Esophagus muscularis mucosa (tissue), 4 donors: Measurements from ENCODE around the gene ATRN. TPM values are rescaled to one million over a fixed set of nuclear protein-coding genes. Genes with fewer than 3 reads are reported as not detected.

ENCODE experiments used
- DNase-seq: peaks from one replicate; pipeline ENCODE4 v3.0.0-alpha.2; 2017; ENCODE audit errors: extremely low spot score
- H3K27ac ChIP-seq, 4 donors: fragments of 200-600 bp; sonication (generic); replicated peaks in 1 of 4; 1 replicate in 3 of 4; 2 replicates in 1 of 4; pipeline ENCODE4 v1.5.1; 2016 to 2019; ENCODE audit warnings: mild to moderate bottlenecking in 1 of 4
- H3K27me3 ChIP-seq, 4 donors: fragments of 200-600 bp; sonication (generic); one replicate each; pipeline versions ENCODE4 v1.5.1 to v1.6.0; 2016 to 2019
- H3K36me3 ChIP-seq, 4 donors: fragments of 200-600 bp; sonication (generic); one replicate each; pipeline ENCODE4 v1.5.1; 2016 to 2019
- H3K4me1 ChIP-seq, 4 donors: fragments of 200-600 bp; sonication (generic); one replicate each; pipeline ENCODE4 v1.5.1; 2016 to 2019
- H3K4me3 ChIP-seq, 4 donors: fragments of 200-600 bp; sonication (generic); 1 replicate in 2 of 4; 2 replicates in 2 of 4; pipeline ENCODE4 v1.5.1; 2016 to 2019; ENCODE audit warnings: mild to moderate bottlenecking in 4 of 4, moderate library complexity in 1 of 4
- H3K9me3 ChIP-seq, 4 donors: fragments of 200-600 bp; sonication (generic); 1 replicate in 3 of 4; 2 replicates in 1 of 4; pipeline ENCODE4 v1.5.1; 2016 to 2019
- EP300 ChIP-seq: sonication (generic); formaldehyde crosslinking; IDR thresholded peaks from one replicate; pipeline ENCODE4 v1.6.1; 2017; ENCODE audit warnings: antibody characterized with exemption
- POLR2A ChIP-seq: fragments of 450-650 bp; IDR thresholded peaks from one replicate; pipeline ENCODE4 v1.6.1; 2017; ENCODE audit warnings: antibody characterized with exemption, moderate library complexity, mild to moderate bottlenecking, low read depth
- POLR2AphosphoS5 ChIP-seq, 2 donors: sonication (generic); formaldehyde crosslinking; IDR thresholded peaks; one replicate each; pipeline ENCODE4 v1.6.1; 2017; ENCODE audit warnings: antibody characterized with exemption in 2 of 2
- WGBS: methylation state at CpG from one replicate; pipeline ENCODE4 v1.1.5; 2018; 5-methylcytosine and 5-hydroxymethylcytosine counted together
- intact Hi-C: fragments of 100-400 bp; cut with DNase I; formaldehyde crosslinking; loops from one replicate; pipeline ENCODE4 v1.15.1; 2023
- total RNA-seq, 4 donors: library from RNA; depleted of rRNA; stranded (reverse); fragments of >200 nt; gene quantifications; one replicate each; pipeline versions ENCODE4 v1.1.0 to v1.2.1, GENCODE V29; 2016
- TF ChIP-seq, protein P1 (sequence below), 3 experiments: fragments of 200-600 bp in 2 of 3; fragments of 450-650 bp in 1 of 3; sonication (generic) in 2 of 3; IDR thresholded peaks; one replicate each; pipeline ENCODE4 v1.5.1; 2017 to 2019; ENCODE audit warnings: antibody characterized with exemption in 3 of 3, mild to moderate bottlenecking in 2 of 3, moderate library complexity in 1 of 3

Gene ATRN
- total RNA-seq, 4 donors from 2014 or later, result 14.1 to 19.1 (median 18.0) TPM

DNA sequence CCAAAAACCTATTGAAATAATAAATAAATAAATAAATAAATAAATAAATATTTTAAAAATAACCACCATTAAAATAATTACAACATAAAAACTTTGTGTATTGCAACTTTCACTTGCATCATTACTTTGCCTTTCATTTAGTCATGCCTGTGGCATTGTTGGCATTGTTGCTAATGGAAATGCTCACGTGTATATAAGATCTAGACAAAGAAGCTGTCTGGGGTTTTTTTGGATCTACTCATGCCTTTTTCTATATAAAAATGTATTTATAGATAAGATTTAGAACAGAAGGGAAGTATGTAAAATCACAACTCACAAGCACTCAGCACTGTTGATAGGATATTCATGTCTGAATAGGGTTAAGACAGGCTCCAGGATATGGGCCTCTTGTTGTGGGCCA is 164.5 kb downstream of the ATRN start:
- no peaks in the 10 kb centered on the region for H3K27me3 ChIP-seq
- DNase-seq, result no peak
- TF ChIP-seq POLR2AphosphoS5 (IDR thresholded peaks at IDR 0.05) (no peak), EP300 (no peak), POLR2A (no peak)
- TF ChIP-seq, protein P1, sequence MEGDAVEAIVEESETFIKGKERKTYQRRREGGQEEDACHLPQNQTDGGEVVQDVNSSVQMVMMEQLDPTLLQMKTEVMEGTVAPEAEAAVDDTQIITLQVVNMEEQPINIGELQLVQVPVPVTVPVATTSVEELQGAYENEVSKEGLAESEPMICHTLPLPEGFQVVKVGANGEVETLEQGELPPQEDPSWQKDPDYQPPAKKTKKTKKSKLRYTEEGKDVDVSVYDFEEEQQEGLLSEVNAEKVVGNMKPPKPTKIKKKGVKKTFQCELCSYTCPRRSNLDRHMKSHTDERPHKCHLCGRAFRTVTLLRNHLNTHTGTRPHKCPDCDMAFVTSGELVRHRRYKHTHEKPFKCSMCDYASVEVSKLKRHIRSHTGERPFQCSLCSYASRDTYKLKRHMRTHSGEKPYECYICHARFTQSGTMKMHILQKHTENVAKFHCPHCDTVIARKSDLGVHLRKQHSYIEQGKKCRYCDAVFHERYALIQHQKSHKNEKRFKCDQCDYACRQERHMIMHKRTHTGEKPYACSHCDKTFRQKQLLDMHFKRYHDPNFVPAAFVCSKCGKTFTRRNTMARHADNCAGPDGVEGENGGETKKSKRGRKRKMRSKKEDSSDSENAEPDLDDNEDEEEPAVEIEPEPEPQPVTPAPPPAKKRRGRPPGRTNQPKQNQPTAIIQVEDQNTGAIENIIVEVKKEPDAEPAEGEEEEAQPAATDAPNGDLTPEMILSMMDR (IDR thresholded peaks at IDR 0.05), result no peak
- intact Hi-C loops, result no loop called here
- no peaks in the 10 kb centered on the region for H3K4me1 ChIP-seq
- no peak overlapping the region for H3K27ac ChIP-seq
- H3K4me3 ChIP-seq, result no peak overlapping the region
- WGBS, result 87% methylated on average over 1 of the region's 1 CpG
- peaks cover 0 to 35% (median 12%) of the 10 kb centered on the region in 4 donors for H3K36me3 ChIP-seq
- no peaks in the 10 kb centered on the region for H3K9me3 ChIP-seq

DNA sequence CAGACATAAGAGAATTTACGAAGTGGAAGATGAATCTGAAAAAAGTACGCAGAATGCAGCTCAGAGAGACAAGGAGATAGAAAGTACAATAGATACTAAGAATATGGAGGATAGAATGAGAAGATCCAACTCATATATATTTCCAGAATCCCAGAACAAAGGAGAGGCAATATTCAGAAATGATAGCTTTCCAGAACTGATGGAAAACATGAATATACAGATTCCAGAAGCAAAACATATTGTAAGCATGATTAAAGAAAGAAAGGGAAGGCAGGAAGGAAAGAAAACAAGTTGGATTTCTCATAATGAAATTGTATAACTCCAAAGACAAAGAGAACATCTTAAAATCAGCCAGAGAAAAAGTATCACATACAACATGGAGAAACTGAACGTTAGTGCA is 169.4 kb downstream of the ATRN start:
- Histone ChIP-seq H3K27ac (no peak overlapping the region), H3K4me3 (no peak overlapping the region), H3K27me3 (no peaks in the 10 kb centered on the region), H3K36me3 (peaks cover 9 to 44% (median 34%) of the 10 kb centered on the region in 4 donors), H3K9me3 (no peaks in the 10 kb centered on the region), H3K4me1 (no peaks in the 10 kb centered on the region)
- intact Hi-C loops, result no loop called here
- 97% methylated on average over 3 of the region's 3 CpGs for WGBS
- no peak for TF ChIP-seq EP300
- no peak for TF ChIP-seq POLR2A
- no peak for TF ChIP-seq POLR2AphosphoS5 (IDR thresholded peaks at IDR 0.05)
- TF ChIP-seq, protein P1 (IDR thresholded peaks at IDR 0.05), result no peak
- no peak for DNase-seq

DNA sequence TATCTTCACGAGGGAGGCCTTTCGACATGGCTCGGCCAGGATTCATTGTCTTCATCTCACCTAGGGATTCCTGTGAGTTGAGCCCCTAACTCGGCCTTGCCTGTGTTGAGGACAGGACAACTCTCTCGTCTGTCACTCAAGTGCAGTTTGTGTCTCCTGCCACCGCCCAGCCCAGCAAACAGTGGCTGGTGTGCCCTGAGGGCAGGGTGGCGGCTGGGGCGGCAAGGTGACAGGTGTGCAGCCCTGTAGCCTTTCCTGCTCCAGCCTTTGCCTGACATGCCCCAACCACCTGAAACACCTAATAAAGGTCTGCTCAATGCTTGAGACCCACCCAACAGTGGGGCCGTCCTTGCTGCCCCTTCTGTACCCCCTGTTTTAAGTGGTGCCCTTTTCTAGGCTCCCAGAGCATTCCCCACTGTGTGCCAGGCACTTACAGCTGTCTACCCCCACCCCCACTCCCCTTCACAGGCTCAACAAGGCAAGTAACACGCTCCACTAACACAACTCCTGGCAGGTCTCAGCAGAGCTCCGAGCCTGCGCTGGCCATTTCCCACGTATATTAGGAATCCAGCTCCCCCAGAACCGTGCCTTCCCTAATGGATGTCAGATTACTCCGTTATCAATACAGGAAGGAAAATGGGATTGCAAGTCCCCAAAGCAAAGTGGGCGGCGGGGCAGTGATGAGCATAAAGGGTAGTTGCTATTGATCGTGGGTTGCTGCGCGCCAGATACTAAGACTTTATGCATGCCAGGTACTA is 174.7 kb downstream of the ATRN start:
- 97% methylated on average over 17 of the region's 20 CpGs for WGBS
- Histone ChIP-seq H3K4me1 (peaks cover 0 to 6% (median 0%) of the 10 kb centered on the region in 4 donors), H3K36me3 (peaks cover 20 to 76% (median 58%) of the 10 kb centered on the region in 4 donors), H3K27me3 (no peaks in the 10 kb centered on the region), H3K27ac (no peak overlapping the region), H3K9me3 (no peaks in the 10 kb centered on the region), H3K4me3 (no peak overlapping the region)
- DNase-seq, result no peak
- intact Hi-C loops, result no loop called here
- TF ChIP-seq EP300 (no peak), POLR2AphosphoS5 (IDR thresholded peaks at IDR 0.05) (no peak), POLR2A (no peak)
- TF ChIP-seq, protein P1 (IDR thresholded peaks at IDR 0.05), result no peak

DNA sequence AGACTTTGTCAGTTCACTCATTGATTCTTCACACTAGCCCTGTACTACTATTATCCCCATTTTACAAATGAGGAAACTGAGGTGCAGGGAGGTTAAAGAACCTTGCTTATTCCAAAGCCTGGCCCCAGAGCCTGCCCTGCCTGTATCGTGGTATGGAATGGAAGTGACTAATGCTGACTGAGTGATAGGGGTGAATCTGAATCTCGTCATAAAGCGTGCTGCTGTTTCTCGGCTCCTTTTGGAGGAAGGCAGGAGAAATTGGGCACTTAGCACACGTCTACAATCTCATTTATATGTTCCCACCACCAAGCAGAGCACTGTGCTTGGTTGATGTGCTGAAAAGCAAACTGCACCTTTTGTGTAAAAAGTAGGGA is 175.2 kb downstream of the ATRN start:
- no peak overlapping the region for H3K27ac ChIP-seq
- 77% methylated on average over 5 of the region's 5 CpGs for WGBS
- no peak overlapping the region for H3K4me3 ChIP-seq
- intact Hi-C loops, result no loop called here
- H3K36me3 ChIP-seq, result peaks cover 20 to 76% (median 56%) of the 10 kb centered on the region in 4 donors
- TF ChIP-seq POLR2AphosphoS5 (IDR thresholded peaks at IDR 0.05), result no peak
- TF ChIP-seq, protein P1 (IDR thresholded peaks at IDR 0.05), result no peak
- no peak for TF ChIP-seq EP300
- TF ChIP-seq POLR2A, result no peak
- no peak for DNase-seq
- H3K9me3 ChIP-seq, result no peaks in the 10 kb centered on the region
- no peaks in the 10 kb centered on the region for H3K27me3 ChIP-seq
- peaks cover 0 to 6% (median 0%) of the 10 kb centered on the region in 4 donors for H3K4me1 ChIP-seq
